Testis (tissue), 2 donors: ENCODE data around the gene CDS1.
"Not testable (repeated sequence)": the region's sequence is repeated elsewhere in the genome, so short reads cannot be mapped to it uniquely, and the experiment has no call there.

Experiments used
- POLR2A ChIP-seq: fragments of 450-650 bp; IDR thresholded peaks from one replicate; pipeline ENCODE4 v1.6.1; 2017; ENCODE audit warnings: antibody characterized with exemption, mild to moderate bottlenecking, moderate library complexity
- TF ChIP-seq, protein P1 (sequence below), 3 experiments: fragments of 450-650 bp in 2 of 3; fragments of 200-600 bp in 1 of 3; sonication (generic) in 1 of 3; IDR thresholded peaks; one replicate each; pipeline ENCODE4 v1.5.1; 2016 to 2019; ENCODE audit warnings: antibody characterized with exemption in 3 of 3, mild to moderate bottlenecking in 2 of 3, moderate library complexity in 1 of 3

DNA sequence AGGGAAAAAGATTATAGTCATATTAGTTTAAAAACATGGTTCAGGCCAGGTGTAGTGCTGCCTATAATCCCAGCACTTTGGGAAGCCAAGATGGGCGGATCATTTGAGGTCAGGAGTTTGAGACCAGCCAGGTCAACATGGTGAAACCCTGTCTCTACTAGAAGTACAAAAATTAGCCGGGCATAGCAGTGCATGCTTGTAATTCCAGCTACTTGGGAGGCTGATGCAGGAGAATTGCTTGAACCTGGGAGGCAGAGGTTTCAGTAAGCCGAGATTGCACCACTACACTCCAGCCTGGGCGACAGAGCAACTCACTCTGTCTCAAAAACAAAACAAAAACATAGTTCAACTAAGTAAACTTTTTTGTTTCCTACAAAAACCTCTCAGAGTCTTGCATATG is 99.7 kb downstream of the CDS1 start:
- TF ChIP-seq, protein P1, sequence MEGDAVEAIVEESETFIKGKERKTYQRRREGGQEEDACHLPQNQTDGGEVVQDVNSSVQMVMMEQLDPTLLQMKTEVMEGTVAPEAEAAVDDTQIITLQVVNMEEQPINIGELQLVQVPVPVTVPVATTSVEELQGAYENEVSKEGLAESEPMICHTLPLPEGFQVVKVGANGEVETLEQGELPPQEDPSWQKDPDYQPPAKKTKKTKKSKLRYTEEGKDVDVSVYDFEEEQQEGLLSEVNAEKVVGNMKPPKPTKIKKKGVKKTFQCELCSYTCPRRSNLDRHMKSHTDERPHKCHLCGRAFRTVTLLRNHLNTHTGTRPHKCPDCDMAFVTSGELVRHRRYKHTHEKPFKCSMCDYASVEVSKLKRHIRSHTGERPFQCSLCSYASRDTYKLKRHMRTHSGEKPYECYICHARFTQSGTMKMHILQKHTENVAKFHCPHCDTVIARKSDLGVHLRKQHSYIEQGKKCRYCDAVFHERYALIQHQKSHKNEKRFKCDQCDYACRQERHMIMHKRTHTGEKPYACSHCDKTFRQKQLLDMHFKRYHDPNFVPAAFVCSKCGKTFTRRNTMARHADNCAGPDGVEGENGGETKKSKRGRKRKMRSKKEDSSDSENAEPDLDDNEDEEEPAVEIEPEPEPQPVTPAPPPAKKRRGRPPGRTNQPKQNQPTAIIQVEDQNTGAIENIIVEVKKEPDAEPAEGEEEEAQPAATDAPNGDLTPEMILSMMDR (IDR thresholded peaks at IDR 0.05), result not testable (repeated sequence)
- not testable (repeated sequence) for TF ChIP-seq POLR2A
